Tibial artery (tissue), 4 donors: ENCODE measurements around the gene ZNF774.
A peak's percentile ranks its signal among the peaks of the same experiment; 100 is the strongest.

ENCODE experiments used
- DNase-seq, 2 donors: peaks; one replicate each; pipeline ENCODE4 v3.0.0-alpha.2; 2019
- H3K27ac ChIP-seq, 2 donors: fragments of 200-600 bp; sonication (generic) in 1 of 2; 1 replicate in 1 of 2; 2 replicates in 1 of 2; pipeline ENCODE4 v1.5.1; 2018 to 2019; ENCODE audit warnings: mild to moderate bottlenecking in 1 of 2
- H3K27me3 ChIP-seq, 2 donors: fragments of 200-600 bp; sonication (generic) in 1 of 2; one replicate each; pipeline versions ENCODE4 v1.5.1 to v1.6.0; 2016 to 2019
- H3K36me3 ChIP-seq, 3 donors: fragments of 200-600 bp; sonication (generic) in 2 of 3; one replicate each; pipeline ENCODE4 v1.5.1; 2016 to 2019; ENCODE audit warnings: mild to moderate bottlenecking in 2 of 3
- H3K4me1 ChIP-seq, 4 donors: fragments of 200-600 bp; sonication (generic) in 2 of 4; 1 replicate in 3 of 4; 2 replicates in 1 of 4; pipeline ENCODE4 v1.5.1; 2016 to 2019
- H3K4me3 ChIP-seq, 2 donors: fragments of 200-600 bp; sonication (generic) in 1 of 2; 1 replicate in 1 of 2; 2 replicates in 1 of 2; pipeline ENCODE4 v1.5.1; 2018 to 2019; ENCODE audit warnings: mild to moderate bottlenecking in 2 of 2
- H3K9me3 ChIP-seq, 3 donors: fragments of 200-600 bp; sonication (generic) in 1 of 3; one replicate each; pipeline ENCODE4 v1.5.1; 2016 to 2019
- intact Hi-C: fragments of 100-400 bp; cut with DNase I; formaldehyde crosslinking; loops from one replicate; pipeline ENCODE4 v1.15.0; 2023; ENCODE audit warnings: low total_unique reads
- TF ChIP-seq, protein P1 (sequence below), 2 experiments: fragments of 200-600 bp in 1 of 2; fragments of 450-650 bp in 1 of 2; IDR thresholded peaks; one replicate each; pipeline ENCODE4 v1.5.1; 2017 to 2019; ENCODE audit warnings: antibody characterized with exemption in 2 of 2, mild to moderate bottlenecking in 1 of 2, moderate library complexity in 1 of 2

Gene ZNF774

DNA sequence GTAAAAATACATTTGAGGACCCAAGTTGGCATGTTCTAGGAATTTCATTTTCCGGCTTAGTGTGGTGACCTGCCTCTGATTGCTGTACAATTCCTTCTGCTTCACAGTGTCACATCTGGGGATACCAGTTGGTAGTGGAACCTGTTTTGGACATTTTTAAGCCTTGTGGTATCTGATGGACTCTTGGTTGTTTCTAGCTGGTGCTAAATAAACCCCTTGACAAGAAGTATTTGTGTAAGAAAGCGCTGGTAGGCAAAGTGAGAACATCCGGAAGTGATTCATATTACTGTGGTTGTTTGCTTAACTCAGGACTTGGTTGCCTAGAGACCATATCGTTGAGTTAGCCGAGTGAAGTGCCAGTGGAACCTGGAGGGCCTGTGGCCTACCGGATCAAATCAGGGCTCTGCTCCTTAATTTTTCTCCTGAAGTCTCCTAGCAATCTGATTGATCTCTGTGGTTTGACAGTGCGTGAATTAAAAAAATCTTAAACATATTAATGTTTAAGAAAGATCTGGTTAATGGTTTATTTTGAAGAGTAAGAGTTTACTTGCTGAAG lies 48.8 kb downstream of the ZNF774 start:
- H3K4me3 ChIP-seq, result peak overlapping the region in 1 of 2 donors; percentile 34
- peak overlapping the region; percentile 86 to 93 for H3K27ac ChIP-seq
- H3K27me3 ChIP-seq, result no peaks in the 10 kb centered on the region
- intact Hi-C loops, result loop anchor here (1.0 kb wide), 1 partner anchor 9 kb away; no protein-coding TSS in a partner anchor
- TF ChIP-seq, protein P1, sequence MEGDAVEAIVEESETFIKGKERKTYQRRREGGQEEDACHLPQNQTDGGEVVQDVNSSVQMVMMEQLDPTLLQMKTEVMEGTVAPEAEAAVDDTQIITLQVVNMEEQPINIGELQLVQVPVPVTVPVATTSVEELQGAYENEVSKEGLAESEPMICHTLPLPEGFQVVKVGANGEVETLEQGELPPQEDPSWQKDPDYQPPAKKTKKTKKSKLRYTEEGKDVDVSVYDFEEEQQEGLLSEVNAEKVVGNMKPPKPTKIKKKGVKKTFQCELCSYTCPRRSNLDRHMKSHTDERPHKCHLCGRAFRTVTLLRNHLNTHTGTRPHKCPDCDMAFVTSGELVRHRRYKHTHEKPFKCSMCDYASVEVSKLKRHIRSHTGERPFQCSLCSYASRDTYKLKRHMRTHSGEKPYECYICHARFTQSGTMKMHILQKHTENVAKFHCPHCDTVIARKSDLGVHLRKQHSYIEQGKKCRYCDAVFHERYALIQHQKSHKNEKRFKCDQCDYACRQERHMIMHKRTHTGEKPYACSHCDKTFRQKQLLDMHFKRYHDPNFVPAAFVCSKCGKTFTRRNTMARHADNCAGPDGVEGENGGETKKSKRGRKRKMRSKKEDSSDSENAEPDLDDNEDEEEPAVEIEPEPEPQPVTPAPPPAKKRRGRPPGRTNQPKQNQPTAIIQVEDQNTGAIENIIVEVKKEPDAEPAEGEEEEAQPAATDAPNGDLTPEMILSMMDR (IDR thresholded peaks at IDR 0.05), result no peak
- H3K4me1 ChIP-seq, result peaks cover 0 to 98% (median 75%) of the 10 kb centered on the region in 4 donors
- no peaks in the 10 kb centered on the region for H3K36me3 ChIP-seq
- H3K9me3 ChIP-seq, result no peaks in the 10 kb centered on the region
- peak; percentile 81 to 83 for DNase-seq

DNA sequence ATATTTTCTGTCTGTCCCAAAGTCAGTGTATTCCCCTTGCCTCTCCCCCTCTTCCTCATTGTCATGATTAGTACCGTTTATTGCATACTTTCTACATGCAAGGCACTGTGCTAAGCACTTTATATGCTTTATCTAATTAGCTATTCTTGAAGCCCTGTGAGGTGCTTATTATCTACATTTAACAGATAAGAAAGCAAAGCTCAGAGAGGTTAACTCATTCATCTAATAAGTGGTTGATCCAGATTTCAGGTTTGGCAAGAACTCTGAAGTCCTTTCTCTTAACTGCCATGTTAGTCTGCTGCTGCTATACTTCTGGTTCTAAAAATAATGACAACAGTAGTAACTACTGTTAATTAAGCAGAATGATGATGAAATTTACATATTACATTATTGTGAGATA lies 49.4 kb downstream of the ZNF774 start:
- Histone ChIP-seq H3K9me3 (no peaks in the 10 kb centered on the region), H3K36me3 (no peaks in the 10 kb centered on the region), H3K4me3 (no peak overlapping the region), H3K27me3 (no peaks in the 10 kb centered on the region), H3K27ac (peak overlapping the region; percentile 86 to 93), H3K4me1 (peaks cover 0 to 98% (median 72%) of the 10 kb centered on the region in 4 donors)
- intact Hi-C loops, result no loop called here
- TF ChIP-seq, protein P1 (IDR thresholded peaks at IDR 0.05), result no peak
- no peak for DNase-seq

DNA sequence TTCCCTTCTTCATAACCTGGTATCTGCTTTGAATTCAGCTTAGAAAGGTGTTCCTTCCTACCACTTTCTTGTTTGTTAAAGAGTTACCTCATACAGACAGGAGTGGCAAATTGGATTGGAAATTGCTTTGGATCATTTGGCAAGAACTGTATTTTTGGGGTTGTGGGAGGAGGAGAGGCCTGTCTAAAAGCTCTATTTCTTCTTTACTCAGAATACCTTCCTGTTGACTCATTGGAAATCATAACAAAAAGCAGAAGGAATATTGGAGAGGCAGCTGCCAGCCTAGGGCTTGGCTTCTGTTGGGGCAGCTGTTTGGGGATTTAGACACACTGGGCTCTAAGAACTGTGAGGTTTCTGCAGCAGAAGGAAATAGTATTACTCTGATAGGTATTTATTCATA lies 50.1 kb downstream of the ZNF774 start:
- Histone ChIP-seq H3K4me1 (peaks cover 0 to 98% (median 67%) of the 10 kb centered on the region in 4 donors), H3K4me3 (no peak overlapping the region), H3K27me3 (no peaks in the 10 kb centered on the region), H3K9me3 (no peaks in the 10 kb centered on the region), H3K27ac (peak overlapping the region; percentile 86 to 93), H3K36me3 (no peaks in the 10 kb centered on the region)
- DNase-seq, result peak; percentile 65 to 85
- TF ChIP-seq, protein P1 (IDR thresholded peaks at IDR 0.05), result no peak
- intact Hi-C loops, result no loop called here

DNA sequence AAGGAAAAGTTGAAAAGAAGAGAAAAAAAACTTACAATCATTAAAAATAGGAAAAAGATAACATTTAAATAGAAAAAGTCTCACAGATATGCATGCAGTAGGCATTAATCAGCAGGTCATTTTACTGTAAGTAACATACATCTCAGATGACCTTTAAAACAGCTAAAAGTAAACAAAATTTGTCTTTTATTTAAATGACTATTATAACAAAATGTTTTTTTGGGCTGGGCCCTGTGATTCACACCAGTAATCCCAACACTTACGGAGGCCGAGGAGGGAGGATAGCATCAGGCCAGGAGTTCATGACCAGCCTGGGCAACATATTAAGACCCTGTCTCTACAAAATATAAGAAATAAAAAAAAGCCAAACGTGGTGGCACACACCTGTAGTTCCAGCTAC lies 50.7 kb downstream of the ZNF774 start:
- intact Hi-C loops, result no loop called here
- DNase-seq, result no peak
- H3K27ac ChIP-seq, result peak overlapping the region; percentile 86 to 93
- H3K36me3 ChIP-seq, result no peaks in the 10 kb centered on the region
- no peak overlapping the region for H3K4me3 ChIP-seq
- TF ChIP-seq, protein P1 (IDR thresholded peaks at IDR 0.05), result no peak
- H3K4me1 ChIP-seq, result peaks cover 0 to 98% (median 70%) of the 10 kb centered on the region in 4 donors
- H3K27me3 ChIP-seq, result no peaks in the 10 kb centered on the region
- no peaks in the 10 kb centered on the region for H3K9me3 ChIP-seq

DNA sequence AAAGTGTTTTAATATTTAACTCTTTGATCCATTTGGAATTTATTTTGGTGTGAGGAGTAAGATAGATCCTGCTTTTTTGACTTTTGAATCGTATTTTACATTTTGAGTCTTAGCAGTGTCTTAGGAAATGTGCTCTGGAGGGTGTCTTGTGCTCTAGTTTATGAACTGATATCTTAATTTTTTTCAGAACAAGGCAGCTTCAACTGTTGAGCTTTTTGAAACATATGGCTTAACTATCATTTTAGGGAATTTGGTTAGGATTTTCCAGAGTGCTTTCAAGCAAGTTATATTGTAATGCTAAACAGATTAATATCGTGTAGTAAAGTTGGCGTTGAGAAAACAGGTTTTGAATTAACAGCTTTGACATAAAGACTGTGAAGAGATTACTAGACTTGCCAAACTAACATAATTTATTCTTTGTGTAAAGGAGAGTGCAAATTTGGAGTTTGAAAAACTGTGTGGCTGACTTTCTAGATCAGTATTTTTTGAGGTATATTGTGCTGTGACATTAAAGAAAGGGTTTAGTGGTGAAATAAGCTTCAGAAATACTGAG lies 53.0 kb downstream of the ZNF774 start:
- DNase-seq, result no peak
- TF ChIP-seq, protein P1 (IDR thresholded peaks at IDR 0.05), result no peak
- Histone ChIP-seq H3K4me1 (peaks cover 0 to 92% (median 70%) of the 10 kb centered on the region in 4 donors), H3K4me3 (no peak overlapping the region), H3K36me3 (no peaks in the 10 kb centered on the region), H3K27ac (peak overlapping the region; percentile 86 to 93), H3K27me3 (no peaks in the 10 kb centered on the region), H3K9me3 (no peaks in the 10 kb centered on the region)
- intact Hi-C loops, result no loop called here
